Tibial nerve (tissue), 4 donors: ENCODE results near the gene CAMTA1. TPM values are rescaled to one million over a fixed set of nuclear protein-coding genes. Genes with fewer than 3 reads are reported as not detected.

Experiments
- DNase-seq, 2 donors: peaks; one replicate each; pipeline ENCODE4 v3.0.0-alpha.2; 2019; ENCODE audit warnings: low spot score in 2 of 2
- H3K27ac ChIP-seq, 4 donors: fragments of 200-600 bp; sonication (generic) in 3 of 4; one replicate each; pipeline ENCODE4 v1.5.1; 2017 to 2019; ENCODE audit warnings: mild to moderate bottlenecking in 1 of 4
- H3K27me3 ChIP-seq, 2 donors: fragments of 200-600 bp; sonication (generic) in 1 of 2; one replicate each; pipeline versions ENCODE4 v1.5.1 to v1.6.0; 2017 to 2019
- H3K36me3 ChIP-seq, 3 donors: fragments of 200-600 bp; sonication (generic); one replicate each; pipeline ENCODE4 v1.5.1; 2018 to 2019
- H3K4me1 ChIP-seq, 4 donors: fragments of 200-600 bp; sonication (generic) in 3 of 4; one replicate each; pipeline ENCODE4 v1.5.1; 2017 to 2019
- H3K4me3 ChIP-seq, 4 donors: fragments of 200-600 bp; sonication (generic) in 3 of 4; one replicate each; pipeline ENCODE4 v1.5.1; 2017 to 2019; ENCODE audit warnings: mild to moderate bottlenecking in 1 of 4, moderate library complexity in 1 of 4
- H3K9me3 ChIP-seq, 4 donors: fragments of 200-600 bp; sonication (generic) in 3 of 4; one replicate each; pipeline ENCODE4 v1.5.1; 2017 to 2019
- CTCF ChIP-seq, 5 experiments: fragments of 200-600 bp in 3 of 5; fragments of 450-650 bp in 2 of 5; sonication (generic) in 3 of 5; IDR thresholded peaks; one replicate each; pipeline ENCODE4 v1.5.1; 2016 to 2019; ENCODE audit warnings: antibody characterized with exemption in 5 of 5, mild to moderate bottlenecking in 3 of 5, moderate library complexity in 2 of 5
- EP300 ChIP-seq, 2 donors: sonication (generic); formaldehyde crosslinking; IDR thresholded peaks; one replicate each; pipeline ENCODE4 v1.6.1; 2017; ENCODE audit warnings: antibody characterized with exemption in 2 of 2, mild to moderate bottlenecking in 1 of 2
- POLR2A ChIP-seq, 2 donors: fragments of 450-650 bp; IDR thresholded peaks; one replicate each; pipeline ENCODE4 v1.6.1; 2017; ENCODE audit warnings: antibody characterized with exemption in 2 of 2, mild to moderate bottlenecking in 2 of 2, moderate library complexity in 2 of 2
- WGBS, 2 donors: methylation state at CpG; one replicate each; pipeline ENCODE4 v1.1.5; 2018; 5-methylcytosine and 5-hydroxymethylcytosine counted together
- total RNA-seq, 4 donors: library from RNA; depleted of rRNA; stranded (reverse); fragments of >200 nt; gene quantifications; one replicate each; pipeline ENCODE4 v1.1.0, GENCODE V29; 2016

Gene CAMTA1
- total RNA-seq, 4 donors from 2014 or later, result 41.8 to 104 (median 87.2) TPM

- Histone ChIP-seq H3K4me1 (peaks cover 0 to 24% (median under 1%) of the 10 kb centered on the region in 4 donors), H3K27me3 (no peaks in the 10 kb centered on the region), H3K27ac (no peak overlapping the region), H3K9me3 (no peaks in the 10 kb centered on the region), H3K4me3 (no peak overlapping the region), H3K36me3 (no peaks in the 10 kb centered on the region)
- TF ChIP-seq CTCF (IDR thresholded peaks at IDR 0.05), result no peak
- no peak for TF ChIP-seq EP300 (IDR thresholded peaks at IDR 0.05)
- WGBS, 2 donors, result 77 to 80% methylated on average over 16 to 18 of the region's 18 CpGs
- DNase-seq, result no peak
Measured at GRCh38 chr1:7503691-7504437, 718.6 kb downstream of the CAMTA1 start.

GRCh38 chr1:7504438-7504720 lies 719.1 kb downstream of the CAMTA1 start:
- H3K36me3 ChIP-seq, result no peaks in the 10 kb centered on the region
- H3K27ac ChIP-seq, result no peak overlapping the region
- H3K9me3 ChIP-seq, result no peaks in the 10 kb centered on the region
- 79 to 92% methylated on average over 2 of the region's 2 CpGs for WGBS, 2 donors
- TF ChIP-seq EP300 (IDR thresholded peaks at IDR 0.05), result no peak
- no peak for TF ChIP-seq POLR2A (IDR thresholded peaks at IDR 0.05)
- no peak for TF ChIP-seq CTCF (IDR thresholded peaks at IDR 0.05)
- no peak for DNase-seq
- no peaks in the 10 kb centered on the region for H3K27me3 ChIP-seq
- H3K4me3 ChIP-seq, result no peak overlapping the region
- H3K4me1 ChIP-seq, result peaks cover 0 to 28% (median 2%) of the 10 kb centered on the region in 4 donors

GRCh38 chr1:7505094-7505770 lies 720.0 kb downstream of the CAMTA1 start:
- no peaks in the 10 kb centered on the region for H3K27me3 ChIP-seq
- no peaks in the 10 kb centered on the region for H3K9me3 ChIP-seq
- WGBS, 2 donors, result 86 to 90% methylated on average over 11 of the region's 14 CpGs
- no peaks in the 10 kb centered on the region for H3K36me3 ChIP-seq
- H3K27ac ChIP-seq, result no peak overlapping the region
- DNase-seq, result no peak
- peaks cover 0 to 27% (median 2%) of the 10 kb centered on the region in 4 donors for H3K4me1 ChIP-seq
- no peak overlapping the region for H3K4me3 ChIP-seq
- TF ChIP-seq CTCF (IDR thresholded peaks at IDR 0.05) (no peak), EP300 (IDR thresholded peaks at IDR 0.05) (no peak), POLR2A (IDR thresholded peaks at IDR 0.05) (no peak)

- 80 to 84% methylated on average over 14 to 16 of the region's 16 CpGs for WGBS, 2 donors
- peaks cover 0 to 20% (median 2%) of the 10 kb centered on the region in 4 donors for H3K4me1 ChIP-seq
- H3K36me3 ChIP-seq, result no peaks in the 10 kb centered on the region
- H3K27me3 ChIP-seq, result no peaks in the 10 kb centered on the region
- no peak for DNase-seq
- H3K4me3 ChIP-seq, result no peak overlapping the region
- no peak overlapping the region for H3K27ac ChIP-seq
- TF ChIP-seq EP300 (IDR thresholded peaks at IDR 0.05) (no peak), CTCF (IDR thresholded peaks at IDR 0.05) (no peak), POLR2A (IDR thresholded peaks at IDR 0.05) (no peak)
- H3K9me3 ChIP-seq, result no peaks in the 10 kb centered on the region
Measured at GRCh38 chr1:7505771-7506453, 720.7 kb downstream of the CAMTA1 start.
